Measurements from ENCODE around the gene HSPA5. TPM values are rescaled to one million over a fixed set of nuclear protein-coding genes. Genes with fewer than 3 reads are reported as not detected.

The HSPA5 gene
- total and polyA plus RNA-seq, 2 of the 4 experiments (the other 2 are of a cell fraction) = 118 to 419 TPM

- no peak for DNase-seq
- H4K20me1 ChIP-seq (ENCODE audit: insufficient read depth, low read length) = peaks cover 54% of the 10 kb centered on the region
- no peak overlapping the region for H4K91ac ChIP-seq (ENCODE audit: insufficient read depth, low read depth, low read length)
- H3K23ac ChIP-seq (ENCODE audit: low read depth, low read length) = no peak overlapping the region
- no peak overlapping the region for H4K8ac ChIP-seq (ENCODE audit: low read depth in 2 of 2, low read length in 2 of 2)
- no peak overlapping the region for H3K56ac ChIP-seq (ENCODE audit: extremely low read depth, insufficient read depth, low read length)
- H3K4me3 ChIP-seq (ENCODE audit: insufficient read depth, low read depth, low read length) = no peak overlapping the region
- no peak overlapping the region for H3K27ac ChIP-seq (ENCODE audit: insufficient read depth, low read length)
- H3K4ac ChIP-seq (ENCODE audit: low read depth, low read length) = no peak overlapping the region
- intact Hi-C loops (cut with micrococcal nuclease) = no loop called here
- ChIA-PET POLR2A (ENCODE audit: unreplicated experiment) (no interaction called here), CTCF (interaction anchor here (0.5 to 0.8 kb wide), 2 partner anchors 10 to 22 kb away, joined by 3 read pairs; no protein-coding TSS in a partner anchor)
- peaks cover 21 to 90% of the 10 kb centered on the region in 2 experiments for H3K79me1 ChIP-seq (ENCODE audit: low read depth in 1 of 2, low read length in 2 of 2)
- no peak overlapping the region for H3K14ac ChIP-seq (replicated peaks; ENCODE audit: low read depth, low read length)
- no peak overlapping the region for H2BK5ac ChIP-seq (ENCODE audit: low read depth, low read length, poor library complexity, severe bottlenecking)
- no peak overlapping the region for H4K5ac ChIP-seq (ENCODE audit: low read depth, low read length)
- no peak overlapping the region for H2AFZ ChIP-seq (replicated peaks; ENCODE audit: low read length, poor library complexity)
- no peaks in the 10 kb centered on the region for H3K9me3 ChIP-seq (ENCODE audit: control insufficient read depth, insufficient read depth, low read length)
- no peak overlapping the region for H2AK5ac ChIP-seq (ENCODE audit: low read depth, low read length)
- H2AK9ac ChIP-seq (replicated peaks; ENCODE audit: low read depth, low read length, poor library complexity) = no peak overlapping the region
- H2BK20ac ChIP-seq (ENCODE audit: low read depth, low read length) = no peak overlapping the region
- dilution Hi-C loops (cut with HindIII; ENCODE audit: low sequenced_read_pairs, unreplicated experiment) = no loop called here
- no TSS peak for BruUV-seq (replicated peaks)
- no peak for TF ChIP-seq MXI1 (IDR thresholded peaks at IDR 0.05; ENCODE audit: borderline replicate concordance, low read depth, low read length)
- no peak for TF ChIP-seq SMC3 (IDR thresholded peaks at IDR 0.05; ENCODE audit: low read depth, low read length)
- TF ChIP-seq POLR2A (IDR thresholded peaks at IDR 0.05; ENCODE audit: low read depth, low read length) = no peak
- TF ChIP-seq RAD21 (IDR thresholded peaks at IDR 0.05; ENCODE audit: low read length) = no peak
- no peak for TF ChIP-seq ELK1 (IDR thresholded peaks at IDR 0.05; ENCODE audit: borderline replicate concordance, low read depth, low read length)
- no peak for TF ChIP-seq MAZ (IDR thresholded peaks at IDR 0.05; ENCODE audit: borderline replicate concordance, low read depth, low read length)
- no peak for TF ChIP-seq RCOR1 (IDR thresholded peaks at IDR 0.05; ENCODE audit: insufficient replicate concordance, low read length)
- no peak for TF ChIP-seq CEBPB (IDR thresholded peaks at IDR 0.05; ENCODE audit: low read depth, low read length)
- no peak for TF ChIP-seq CHD1 (IDR thresholded peaks at IDR 0.05; ENCODE audit: low read depth, low read length)
- TF ChIP-seq NFE2L2 (IDR thresholded peaks at IDR 0.05; ENCODE audit: low read depth, low read length) = no peak
- no peak for TF ChIP-seq FOS (IDR thresholded peaks at IDR 0.05; ENCODE audit: low read depth, low read length)
- TF ChIP-seq BHLHE40 (IDR thresholded peaks at IDR 0.05; ENCODE audit: low read depth, low read length) = no peak
- TF ChIP-seq MAFK (IDR thresholded peaks at IDR 0.05; ENCODE audit: low read depth, low read length) = no peak
- in situ Hi-C loops (cut with MboI; ENCODE audit: low sequenced_read_pairs) = no loop called here
- no peak overlapping the region for H2BK15ac ChIP-seq (ENCODE audit: low read depth, low read length)
- no peak overlapping the region for H2BK120ac ChIP-seq (ENCODE audit: low read depth, low read length)
- no peak overlapping the region for H3K9ac ChIP-seq (ENCODE audit: low read depth, low read length)
- 60% methylated on average over 3 of the region's 3 CpGs; no CpG with 5 or more reads in 1 of the 2 experiments for WGBS, 2 experiments (ENCODE audit: extremely low coverage in 2 of 2, insufficient read length in 1 of 2)
- H3K36me3 ChIP-seq (ENCODE audit: control insufficient read depth, insufficient read depth, low read length) = peaks cover 5% of the 10 kb centered on the region; the same call in 1 of the 2 replicates
- peaks cover 2% of the 10 kb centered on the region; the same call in 1 of the 2 replicates for H3K4me1 ChIP-seq (ENCODE audit: control insufficient read depth, insufficient read depth, low read length)
- H3K4me2 ChIP-seq (ENCODE audit: low read depth, low read length) = no peak overlapping the region
- no peak for ATAC-seq (ENCODE audit: low read depth)
- no peak overlapping the region for H3K18ac ChIP-seq (ENCODE audit: low read depth, low read length)
- no peaks in the 10 kb centered on the region for H3K27me3 ChIP-seq (ENCODE audit: control insufficient read depth, insufficient read depth, low read length)
- peaks cover 14% of the 10 kb centered on the region; the same call in 1 of the 2 replicates for H3K9me1 ChIP-seq (ENCODE audit: insufficient read depth, low read length)
These were observed 43.7 kb upstream of the HSPA5 start for GRCh38 chr9:125284855-125285254.
